Measurements from ENCODE around the gene NOSIP. TPM values are rescaled to one million over a fixed set of nuclear protein-coding genes. Genes with fewer than 3 reads are reported as not detected.

Gene NOSIP
- total RNA-seq, 1 donor from 2014 or later: 47.0 TPM

GRCh38 chr19:49556412-49557398 lies 23.7 kb downstream of the NOSIP start:
- Mint-ChIP-seq H3K9me3 (ENCODE audit: low read depth) (no peaks in the 10 kb centered on the region), H3K27ac (ENCODE audit: unreplicated experiment) (no peak overlapping the region), H3K36me3 (ENCODE audit: low read depth) (peaks cover 18% of the 10 kb centered on the region), H3K4me3 (ENCODE audit: unreplicated experiment) (no peak overlapping the region), H3K4me1 (ENCODE audit: low read depth) (peaks cover 3% of the 10 kb centered on the region), H3K27me3 (ENCODE audit: low read depth) (no peaks in the 10 kb centered on the region)
- no peak for DNase-seq (ENCODE audit: low spot score)
- TF ChIP-seq, protein P1, sequence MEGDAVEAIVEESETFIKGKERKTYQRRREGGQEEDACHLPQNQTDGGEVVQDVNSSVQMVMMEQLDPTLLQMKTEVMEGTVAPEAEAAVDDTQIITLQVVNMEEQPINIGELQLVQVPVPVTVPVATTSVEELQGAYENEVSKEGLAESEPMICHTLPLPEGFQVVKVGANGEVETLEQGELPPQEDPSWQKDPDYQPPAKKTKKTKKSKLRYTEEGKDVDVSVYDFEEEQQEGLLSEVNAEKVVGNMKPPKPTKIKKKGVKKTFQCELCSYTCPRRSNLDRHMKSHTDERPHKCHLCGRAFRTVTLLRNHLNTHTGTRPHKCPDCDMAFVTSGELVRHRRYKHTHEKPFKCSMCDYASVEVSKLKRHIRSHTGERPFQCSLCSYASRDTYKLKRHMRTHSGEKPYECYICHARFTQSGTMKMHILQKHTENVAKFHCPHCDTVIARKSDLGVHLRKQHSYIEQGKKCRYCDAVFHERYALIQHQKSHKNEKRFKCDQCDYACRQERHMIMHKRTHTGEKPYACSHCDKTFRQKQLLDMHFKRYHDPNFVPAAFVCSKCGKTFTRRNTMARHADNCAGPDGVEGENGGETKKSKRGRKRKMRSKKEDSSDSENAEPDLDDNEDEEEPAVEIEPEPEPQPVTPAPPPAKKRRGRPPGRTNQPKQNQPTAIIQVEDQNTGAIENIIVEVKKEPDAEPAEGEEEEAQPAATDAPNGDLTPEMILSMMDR (IDR thresholded peaks at IDR 0.05): no peak

DNA sequence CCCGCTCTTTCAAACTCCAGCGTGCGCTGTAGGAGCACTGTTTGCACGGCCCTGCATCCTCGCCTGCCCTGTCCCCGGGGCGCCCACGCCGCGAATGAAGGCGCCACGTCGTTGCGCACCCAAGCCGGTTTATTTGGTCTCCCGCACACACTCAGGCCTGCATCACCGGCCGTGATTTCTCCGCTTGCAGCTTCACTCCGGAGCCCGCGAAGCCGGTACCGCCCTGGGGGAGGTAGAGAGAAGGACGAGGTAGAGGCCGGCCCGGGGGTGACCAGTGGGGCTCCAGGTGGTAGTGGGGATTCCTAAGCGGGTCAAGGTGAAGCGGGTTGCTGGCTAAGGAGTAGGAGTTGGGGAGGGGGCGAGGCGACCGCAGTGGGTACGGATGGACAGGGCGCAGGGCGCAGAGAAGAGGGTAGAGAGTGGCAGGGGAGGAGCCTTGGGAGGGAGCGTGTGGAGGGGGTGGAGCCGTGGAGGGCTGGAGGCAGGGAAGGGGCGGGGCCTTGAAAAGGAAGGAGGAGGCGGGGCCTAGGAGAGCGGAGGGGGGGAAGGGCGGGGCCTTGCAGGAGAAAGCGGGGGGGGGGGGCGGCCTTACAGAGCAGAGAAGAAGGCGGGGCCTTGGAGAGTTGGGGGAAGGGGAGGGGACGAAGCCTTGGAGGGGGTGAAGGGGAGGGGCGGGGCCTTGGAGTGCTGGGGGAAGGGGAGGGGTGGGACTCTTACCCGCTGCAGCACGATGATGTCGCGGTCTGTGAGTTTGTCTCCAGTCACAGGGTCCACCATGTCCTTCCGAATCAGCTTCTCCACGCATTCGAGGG lies 24.6 kb downstream of the NOSIP start:
- Mint-ChIP-seq H3K27me3 (ENCODE audit: low read depth) (no peaks in the 10 kb centered on the region), H3K4me1 (ENCODE audit: low read depth) (peaks cover 3% of the 10 kb centered on the region), H3K9me3 (ENCODE audit: low read depth) (no peaks in the 10 kb centered on the region), H3K4me3 (ENCODE audit: unreplicated experiment) (no peak overlapping the region), H3K27ac (ENCODE audit: unreplicated experiment) (no peak overlapping the region), H3K36me3 (ENCODE audit: low read depth) (peaks cover 20% of the 10 kb centered on the region)
- DNase-seq (ENCODE audit: low spot score): no peak
- TF ChIP-seq, protein P1 (IDR thresholded peaks at IDR 0.05): no peak

DNA sequence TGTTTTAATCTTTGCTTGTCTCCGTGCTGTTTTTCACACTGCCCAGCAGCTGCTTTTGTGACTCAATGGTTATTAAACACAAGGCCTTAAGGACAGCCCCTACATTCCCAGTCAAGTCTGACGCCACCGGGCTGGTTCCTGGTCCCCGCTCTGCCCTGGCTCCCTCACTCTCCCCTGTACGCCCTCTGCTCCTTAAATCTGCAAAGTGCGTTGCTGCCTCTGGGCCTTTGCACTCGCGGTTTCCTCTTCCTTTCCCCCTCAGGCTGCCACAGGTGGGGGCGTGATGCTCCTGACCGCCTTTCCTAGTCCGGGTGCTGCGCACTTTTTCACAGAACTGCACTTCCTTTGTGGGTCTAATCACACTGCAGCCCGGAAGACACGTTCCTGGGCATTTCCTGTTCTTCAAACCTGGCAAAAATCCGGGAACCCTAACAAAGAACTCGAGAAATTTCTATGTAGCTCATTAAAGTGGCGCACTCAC lies 25.6 kb downstream of the NOSIP start:
- H3K27me3 Mint-ChIP-seq (ENCODE audit: low read depth): no peaks in the 10 kb centered on the region
- peaks cover 20% of the 10 kb centered on the region for H3K36me3 Mint-ChIP-seq (ENCODE audit: low read depth)
- no peak overlapping the region for H3K4me3 Mint-ChIP-seq (ENCODE audit: unreplicated experiment)
- H3K4me1 Mint-ChIP-seq (ENCODE audit: low read depth): peaks cover 3% of the 10 kb centered on the region
- DNase-seq (ENCODE audit: low spot score): no peak
- H3K27ac Mint-ChIP-seq (ENCODE audit: unreplicated experiment): peak overlapping the region; percentile 27
- TF ChIP-seq, protein P1 (IDR thresholded peaks at IDR 0.05): no peak
- no peaks in the 10 kb centered on the region for H3K9me3 Mint-ChIP-seq (ENCODE audit: low read depth)

DNA sequence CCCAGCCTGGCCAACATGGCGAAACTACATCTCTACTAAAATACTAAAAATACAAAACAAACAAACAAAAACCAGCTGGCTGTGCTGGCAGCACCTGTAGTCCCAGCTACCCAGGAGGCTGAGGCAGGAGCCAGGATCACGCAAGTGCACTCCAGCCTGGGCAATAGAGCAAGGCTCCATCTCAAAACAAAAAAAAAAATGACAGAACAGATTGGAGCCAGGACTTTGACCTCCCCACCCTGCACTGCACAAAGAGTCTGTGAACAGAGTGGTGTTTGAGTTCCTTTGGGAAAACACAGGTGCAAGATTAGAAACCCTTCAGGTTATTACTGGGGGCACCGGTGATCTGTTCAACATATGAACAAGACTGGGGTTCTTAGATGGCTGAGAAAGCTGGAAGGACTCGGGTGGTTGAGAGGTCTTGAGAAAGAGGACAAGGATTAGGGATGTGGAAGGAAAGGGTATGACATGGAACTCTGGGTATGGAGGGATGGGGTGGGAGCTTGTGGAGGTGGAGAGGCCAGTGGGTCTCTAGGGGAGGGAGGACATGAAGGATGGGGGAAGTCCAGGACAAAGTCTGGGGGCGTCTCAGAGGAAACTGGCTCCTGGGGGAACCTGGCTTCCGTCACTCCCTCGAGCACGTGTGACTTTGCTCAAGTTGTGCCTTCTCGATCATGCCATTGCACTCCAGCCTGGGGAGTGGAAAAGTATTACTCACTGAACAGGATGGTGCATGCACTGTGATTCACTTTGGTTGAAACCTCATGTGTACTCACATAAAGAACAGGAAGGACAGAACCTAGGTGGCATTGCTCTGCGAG lies 26.7 kb downstream of the NOSIP start:
- DNase-seq (ENCODE audit: low spot score): no peak
- H3K4me3 Mint-ChIP-seq (ENCODE audit: unreplicated experiment): no peak overlapping the region

More for the DNA sequence above, 26.7 kb downstream of the NOSIP start:
- H3K27me3 Mint-ChIP-seq (ENCODE audit: low read depth): no peaks in the 10 kb centered on the region
- H3K4me1 Mint-ChIP-seq (ENCODE audit: low read depth): peaks cover 3% of the 10 kb centered on the region
- no peaks in the 10 kb centered on the region for H3K9me3 Mint-ChIP-seq (ENCODE audit: low read depth)
- peaks cover 24% of the 10 kb centered on the region for H3K36me3 Mint-ChIP-seq (ENCODE audit: low read depth)
- TF ChIP-seq, protein P1 (IDR thresholded peaks at IDR 0.05): no peak
- peak overlapping the region; percentile 57 for H3K27ac Mint-ChIP-seq (ENCODE audit: unreplicated experiment)

All from chondrocyte (in vitro differentiated cells).